ENCODE results near the gene ZNF629.
A peak's percentile ranks its signal among the peaks of the same experiment; 100 is the strongest.

The ZNF629 gene

DNA sequence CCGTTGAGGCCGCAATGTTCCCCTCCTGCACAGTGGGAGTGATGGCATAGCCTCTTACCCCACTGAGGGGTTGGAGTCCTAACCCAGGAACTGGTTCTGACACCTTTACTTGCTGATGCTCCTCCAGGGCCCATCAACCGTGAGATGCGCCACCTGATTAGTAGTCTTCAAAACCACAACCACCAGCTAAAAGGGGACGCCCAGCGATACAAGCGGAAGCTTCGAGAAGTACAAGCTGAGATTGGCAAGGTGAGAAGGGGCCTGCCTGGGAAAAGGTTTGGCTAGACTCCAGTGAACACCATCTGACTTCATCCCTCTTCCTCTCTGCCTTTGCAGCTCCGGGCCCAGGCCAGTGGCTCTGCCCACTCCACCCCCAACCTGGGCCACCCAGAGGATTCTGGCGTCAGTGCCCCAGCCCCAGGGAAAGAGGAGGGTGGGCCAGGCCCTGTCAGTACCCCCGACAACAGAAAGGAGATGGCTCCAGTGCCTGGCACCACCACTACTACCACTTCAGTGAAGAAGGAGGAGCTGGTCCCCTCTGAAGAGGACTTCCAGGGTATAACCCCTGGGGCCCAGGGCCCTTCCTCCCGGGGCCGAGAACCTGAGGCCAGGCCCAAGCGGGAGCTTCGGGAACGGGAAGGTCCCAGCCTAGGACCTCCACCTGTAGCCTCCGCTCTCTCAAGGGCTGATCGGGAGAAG lies 19.1 kb downstream of the ZNF629 start:
- DNase-seq (ENCODE audit: low spot score), result no peak

DNA sequence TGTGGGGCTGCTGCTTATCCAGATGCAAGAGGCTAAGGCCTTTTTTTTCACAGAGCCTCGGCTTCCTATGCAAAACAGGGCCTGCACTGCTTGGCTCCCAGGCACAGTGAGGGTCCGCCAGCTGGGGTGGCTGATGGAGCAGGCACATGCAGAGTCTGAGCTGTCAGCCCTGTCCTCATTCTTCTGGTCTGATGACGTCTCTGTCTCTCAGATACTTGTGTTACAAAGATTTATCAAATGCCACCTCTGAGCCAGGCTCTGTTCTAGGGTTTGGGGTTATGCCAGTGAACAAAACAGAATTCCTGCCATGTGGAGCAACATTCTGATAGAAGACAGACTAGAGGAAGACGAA lies 20.1 kb downstream of the ZNF629 start:
- no peak for DNase-seq (ENCODE audit: low spot score)

DNA sequence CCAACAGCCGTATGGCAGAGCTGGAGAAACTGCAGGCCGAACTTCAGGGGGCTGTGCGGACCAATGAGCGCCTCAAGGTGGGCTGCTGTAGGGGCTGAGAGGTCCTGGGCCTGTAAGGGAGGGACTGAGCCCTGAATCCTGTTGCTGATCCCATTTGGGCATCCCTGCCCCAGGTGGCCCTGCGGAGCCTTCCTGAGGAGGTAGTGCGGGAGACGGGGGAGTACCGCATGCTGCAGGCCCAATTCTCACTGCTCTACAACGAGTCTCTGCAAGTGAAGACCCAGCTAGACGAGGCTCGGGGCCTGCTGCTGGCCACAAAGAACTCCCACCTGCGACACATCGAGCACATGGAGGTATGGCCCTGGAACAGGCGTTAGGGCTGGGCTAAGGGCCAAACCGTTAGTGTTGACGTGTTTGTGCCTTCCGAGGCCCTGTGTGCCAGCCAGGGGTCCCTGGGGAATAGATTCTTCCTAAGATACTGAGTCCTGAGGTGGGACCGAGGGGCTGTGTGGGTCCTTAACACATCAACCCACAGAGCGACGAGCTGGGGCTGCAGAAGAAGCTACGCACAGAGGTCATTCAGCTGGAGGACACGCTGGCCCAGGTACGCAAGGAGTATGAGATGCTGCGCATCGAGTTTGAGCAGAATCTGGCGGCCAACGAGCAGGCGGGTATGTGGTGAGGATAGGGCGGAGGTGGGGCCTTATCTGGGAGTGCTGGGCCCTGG lies 20.6 kb downstream of the ZNF629 start:
- no peak for DNase-seq (ENCODE audit: low spot score)

DNA sequence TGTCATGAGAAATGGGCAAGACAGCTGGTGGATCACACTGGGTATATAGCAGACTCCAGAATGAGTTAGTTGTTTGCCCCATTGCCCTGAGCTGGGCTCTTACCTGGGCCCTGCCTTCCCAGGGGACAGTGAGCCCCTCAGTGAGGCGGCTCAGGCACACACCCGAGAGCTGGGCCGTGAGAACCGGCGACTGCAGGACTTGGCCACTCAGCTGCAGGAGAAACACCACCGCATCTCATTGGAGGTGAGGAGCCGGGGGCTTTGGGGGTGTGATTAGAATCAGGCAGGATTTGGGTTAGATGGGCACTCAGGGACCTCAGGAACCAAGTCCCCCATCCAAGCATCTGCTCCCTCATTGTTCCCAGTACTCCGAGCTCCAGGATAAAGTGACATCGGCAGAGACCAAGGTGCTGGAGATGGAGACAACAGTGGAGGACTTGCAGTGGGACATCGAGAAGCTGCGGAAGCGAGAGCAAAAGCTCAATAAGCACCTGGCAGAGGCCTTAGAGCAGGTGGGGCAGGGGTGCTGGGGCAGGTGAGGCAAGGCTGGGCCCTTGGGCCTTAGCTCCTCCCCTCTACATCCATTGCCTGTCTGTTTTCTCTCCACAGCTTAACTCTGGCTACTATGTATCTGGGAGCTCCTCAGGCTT lies 22.1 kb downstream of the ZNF629 start:
- no peak for DNase-seq (ENCODE audit: low spot score)

DNA sequence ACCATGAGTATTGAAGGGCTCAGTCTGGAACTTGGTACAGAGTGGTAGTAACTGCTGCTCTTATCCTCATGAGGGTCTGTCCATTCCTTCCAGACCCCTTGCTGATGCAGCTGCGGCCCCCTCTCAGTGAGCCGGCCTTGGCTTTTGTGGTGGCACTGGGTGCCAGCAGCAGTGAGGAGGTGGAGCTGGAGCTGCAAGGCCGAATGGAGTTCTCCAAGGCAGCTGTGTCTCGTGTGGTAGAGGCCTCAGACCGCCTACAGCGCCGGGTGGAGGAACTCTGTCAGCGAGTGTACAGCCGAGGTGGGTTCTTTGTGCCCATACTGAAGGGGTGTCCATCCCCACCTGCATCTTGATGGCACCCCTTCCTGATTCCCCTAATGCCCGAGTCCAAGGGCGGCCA lies 22.9 kb downstream of the ZNF629 start:
- DNase-seq (ENCODE audit: low spot score), result no peak

DNA sequence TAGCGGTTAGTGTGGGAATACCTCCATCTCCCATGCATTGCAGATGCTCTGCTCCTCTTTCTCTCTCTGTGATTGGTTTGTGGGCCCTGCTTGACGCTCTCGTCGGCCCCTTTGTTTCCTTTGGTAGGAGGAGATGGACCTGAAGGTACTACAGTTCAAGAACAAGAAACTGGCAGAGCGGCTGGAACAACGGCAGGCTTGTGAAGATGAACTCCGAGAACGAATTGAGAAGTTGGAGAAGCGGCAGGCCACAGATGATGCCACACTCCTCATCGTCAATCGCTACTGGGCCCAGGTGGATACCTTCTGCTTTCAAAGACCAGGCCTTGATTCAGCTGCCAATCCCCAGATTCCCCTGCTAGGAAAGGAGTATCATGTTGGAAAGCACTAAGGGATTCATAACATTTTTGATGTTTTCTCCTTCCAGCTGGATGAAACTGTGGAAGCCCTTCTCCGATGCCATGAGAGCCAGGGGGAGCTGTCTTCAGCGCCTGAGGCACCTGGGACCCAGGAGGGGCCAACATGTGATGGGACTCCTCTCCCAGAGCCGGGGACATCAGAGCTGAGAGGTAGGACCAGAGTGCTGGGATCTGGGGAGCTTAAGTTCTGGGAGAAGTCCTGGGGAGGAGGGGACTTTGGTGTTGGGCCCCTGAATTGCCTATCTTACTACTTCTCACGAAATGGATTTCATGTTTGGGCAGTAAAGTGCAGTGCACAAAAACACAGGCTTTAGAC lies 23.8 kb downstream of the ZNF629 start:
- DNase-seq (ENCODE audit: low spot score), result no peak

DNA sequence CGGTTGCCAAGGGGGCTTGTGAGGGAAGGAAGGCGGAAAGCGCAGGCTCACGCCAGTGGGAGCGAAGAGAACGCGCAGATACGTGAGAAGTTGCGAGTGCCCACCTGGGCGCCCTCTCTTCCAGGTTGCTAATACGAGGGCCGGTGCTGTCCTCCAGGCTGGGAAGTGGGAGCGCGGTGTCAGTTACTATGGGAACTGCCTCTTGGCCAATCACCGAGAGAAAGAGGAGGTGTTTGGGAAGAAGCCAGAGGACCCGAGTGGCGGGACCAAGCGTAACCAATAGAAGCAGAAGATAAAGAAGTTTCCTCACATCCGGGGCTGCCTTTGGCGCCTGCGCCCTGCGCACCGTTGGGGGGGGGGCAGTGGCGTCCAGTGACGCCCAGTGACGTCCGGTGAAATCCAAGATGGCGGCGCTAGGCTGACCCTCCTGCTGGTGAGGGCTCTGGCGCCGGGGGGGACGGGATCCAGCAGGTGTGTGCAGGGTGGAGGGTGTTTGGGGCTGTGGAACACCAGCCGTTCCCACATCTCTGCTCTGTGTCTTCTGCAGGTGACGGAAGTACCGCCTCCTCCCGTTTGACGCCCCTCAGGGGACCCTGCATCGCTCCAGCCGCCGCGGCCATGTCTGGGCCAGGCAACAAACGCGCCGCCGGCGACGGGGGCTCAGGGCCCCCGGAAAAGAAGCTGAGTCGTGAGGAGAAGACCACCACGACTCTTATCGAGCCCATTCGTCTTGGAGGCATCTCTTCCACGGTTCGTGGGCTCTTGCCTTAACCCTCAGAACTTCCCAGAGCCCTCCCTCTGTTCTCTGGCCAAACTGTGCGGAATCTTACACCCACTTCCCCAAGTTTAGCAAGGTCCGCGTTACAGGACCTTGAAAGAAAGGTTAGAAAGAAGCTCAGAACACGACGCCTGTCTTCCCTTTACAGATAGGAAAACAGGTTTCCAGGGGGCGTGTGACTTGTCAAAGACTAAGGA lies 24.8 kb downstream of the ZNF629 start, which contains the start of the genes CFAP119 and RNF40:
TSS of gene CFAP119 (minus strand) at position 135 of the 975 bp plus-strand sequence. CDS start 314 bp downstream, outside the sequence.
TSS of gene RNF40 (plus strand) at position 395 of the 975 bp plus-strand sequence. CDS start at position 619, 224 bp downstream.
- peak; percentile 100 for DNase-seq (ENCODE audit: low spot score)

DNA sequence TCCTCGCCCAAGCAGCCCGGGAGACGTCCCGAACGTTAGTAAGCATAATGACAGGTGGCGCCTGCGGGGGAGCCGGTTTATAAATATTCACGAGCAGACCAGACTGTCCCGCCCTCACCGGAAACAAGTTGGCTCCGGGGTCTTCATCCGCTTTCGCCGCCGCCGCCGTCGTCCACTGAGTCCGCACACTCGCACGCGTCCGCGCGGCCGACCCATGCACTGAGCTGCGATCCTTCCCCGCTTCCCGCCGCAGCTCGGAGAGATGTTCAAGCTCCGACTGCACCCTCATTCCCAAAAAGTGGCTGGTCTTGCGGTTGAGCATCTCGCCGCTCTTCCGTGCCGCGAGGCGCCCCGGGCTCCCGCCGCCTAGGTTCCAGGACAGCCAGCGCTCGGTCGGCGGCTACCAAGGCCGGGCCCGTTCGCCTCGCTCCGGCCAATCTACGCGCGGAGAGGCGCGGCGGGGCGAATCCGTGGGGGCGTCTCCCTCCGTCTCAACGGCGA lies 25.5 kb downstream of the ZNF629 start:
- peak; percentile 60 for DNase-seq (ENCODE audit: low spot score)

DNA sequence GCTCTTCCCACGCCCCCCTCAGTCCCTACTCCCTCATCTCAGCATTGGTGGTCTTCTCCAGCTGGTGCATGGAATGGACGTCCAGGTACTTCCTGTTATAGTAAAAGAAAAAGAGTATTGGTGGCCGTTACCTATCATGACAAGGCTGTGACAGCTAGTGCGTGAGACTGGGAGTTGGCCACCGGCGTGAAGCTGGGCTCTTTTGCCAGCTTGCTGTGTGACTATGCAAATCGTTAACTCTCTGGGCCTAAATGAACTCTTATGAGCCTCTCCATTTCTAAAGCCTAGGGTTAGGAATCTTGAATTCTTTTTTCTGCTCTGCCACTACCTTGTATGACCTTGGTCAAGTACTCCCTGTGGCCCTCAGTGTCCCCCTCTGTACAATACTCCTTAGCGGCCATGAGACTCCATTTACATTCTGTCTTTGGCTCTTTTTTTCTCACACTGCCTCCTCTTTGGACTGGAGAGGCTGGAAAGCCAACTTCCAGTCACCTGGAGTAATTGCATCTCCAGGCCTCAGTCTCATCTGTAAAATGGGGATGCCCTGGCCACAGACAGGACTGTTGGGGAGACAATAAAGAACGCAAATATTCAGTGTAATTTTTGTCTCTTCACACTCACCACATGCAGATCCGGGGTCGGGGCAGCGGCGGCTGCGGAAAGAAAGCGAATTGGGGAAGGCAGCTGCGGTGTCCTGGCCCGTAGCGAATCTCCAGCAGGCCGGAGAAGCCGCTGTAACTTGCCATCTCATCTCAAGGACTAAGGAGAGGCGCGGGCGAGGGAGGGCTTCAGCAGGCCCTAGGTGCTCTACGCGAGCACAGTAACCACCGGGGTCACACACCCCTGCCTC lies 26.2 kb downstream of the ZNF629 start:
- no peak for DNase-seq (ENCODE audit: low spot score)

DNA sequence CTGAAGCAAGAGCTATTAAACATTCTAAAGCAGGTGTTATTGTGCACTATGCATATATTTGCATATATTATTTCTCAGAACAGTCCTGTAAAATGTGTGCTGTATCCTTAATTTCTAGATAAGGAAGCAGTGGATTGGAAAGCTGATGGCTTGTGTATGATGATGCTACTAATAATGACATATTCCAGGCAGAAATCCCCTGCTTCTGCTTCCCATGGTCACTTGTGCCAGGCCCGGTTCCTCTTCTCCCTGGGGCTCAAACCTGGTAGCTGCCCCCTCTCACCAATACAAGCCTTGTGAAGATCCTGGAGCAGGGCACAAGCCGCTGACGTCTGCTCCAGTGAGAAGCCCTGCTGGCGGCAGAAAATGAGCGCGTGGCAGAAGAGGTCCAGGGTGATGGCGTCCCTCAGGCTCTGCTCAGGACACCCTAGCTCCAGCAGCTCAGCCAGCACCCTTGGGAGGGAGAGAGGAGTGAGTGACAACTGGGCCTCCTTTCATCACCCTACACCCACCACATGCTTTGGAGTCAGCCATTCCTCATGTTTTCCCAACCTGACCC lies 26.9 kb downstream of the ZNF629 start:
- no peak for DNase-seq (ENCODE audit: low spot score)

DNA sequence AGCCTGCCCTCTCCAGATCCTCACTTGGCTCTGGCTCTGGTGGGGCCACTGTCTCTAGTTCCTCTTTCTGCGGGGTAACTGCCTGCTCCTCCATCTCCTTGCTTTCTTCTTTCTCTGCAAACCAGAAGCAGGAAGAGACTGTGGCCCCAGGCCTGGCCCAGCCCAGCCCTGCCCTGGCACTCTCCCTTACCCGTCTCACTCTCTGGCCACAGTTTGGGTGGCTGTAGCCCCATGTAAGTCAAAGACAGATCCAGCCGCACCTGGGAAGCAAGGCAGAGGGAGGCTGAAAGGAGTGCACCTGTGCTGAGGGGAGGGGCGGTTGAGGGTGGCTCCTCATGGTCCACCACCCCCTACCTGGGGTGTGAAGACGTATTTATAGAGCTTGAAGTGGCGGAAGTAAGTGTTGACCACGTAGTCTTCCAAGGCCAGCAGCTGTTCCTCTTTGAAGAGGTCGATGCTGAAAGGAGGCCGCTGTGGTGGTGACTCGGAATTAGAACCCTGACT lies 28.0 kb downstream of the ZNF629 start:
- no peak for DNase-seq (ENCODE audit: low spot score)

DNA sequence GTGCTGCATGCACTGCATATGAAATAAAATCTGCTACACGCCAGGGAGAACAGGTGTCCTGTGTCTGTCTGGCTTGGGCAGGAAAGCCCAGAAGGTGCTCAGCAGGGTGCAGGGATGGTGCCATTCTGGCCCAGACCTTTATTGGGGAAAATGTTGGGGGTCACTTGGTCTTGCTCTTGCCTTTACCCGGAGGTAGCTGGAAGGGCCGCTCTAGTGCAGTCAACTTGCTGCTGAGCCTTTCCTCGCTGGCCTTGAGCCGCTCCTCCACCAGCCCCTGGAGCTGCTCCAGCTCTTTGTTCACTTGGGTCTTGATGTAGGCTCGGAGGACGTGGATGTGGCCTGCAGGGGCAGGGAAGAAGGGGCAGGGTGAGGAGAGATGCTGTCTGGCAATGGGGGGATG lies 29.7 kb downstream of the ZNF629 start:
- no peak for DNase-seq (ENCODE audit: low spot score)

DNA sequence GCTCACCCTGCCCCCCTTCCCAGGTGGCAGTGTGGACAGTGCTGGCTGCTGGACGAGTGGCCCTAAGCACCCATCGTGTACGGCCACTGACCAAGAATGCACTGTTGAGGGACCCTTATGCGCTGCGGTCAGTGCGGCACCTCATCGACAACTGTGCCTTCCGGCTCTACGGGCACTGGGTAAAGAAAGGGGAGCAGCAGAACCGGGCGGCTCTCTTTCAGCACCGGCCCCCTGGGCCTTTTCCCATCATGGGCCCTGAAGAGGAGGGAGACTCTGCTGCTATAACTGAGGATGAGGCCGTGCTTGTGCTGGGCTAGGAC lies 30.3 kb downstream of the ZNF629 start:
- no peak for DNase-seq (ENCODE audit: low spot score)

DNA sequence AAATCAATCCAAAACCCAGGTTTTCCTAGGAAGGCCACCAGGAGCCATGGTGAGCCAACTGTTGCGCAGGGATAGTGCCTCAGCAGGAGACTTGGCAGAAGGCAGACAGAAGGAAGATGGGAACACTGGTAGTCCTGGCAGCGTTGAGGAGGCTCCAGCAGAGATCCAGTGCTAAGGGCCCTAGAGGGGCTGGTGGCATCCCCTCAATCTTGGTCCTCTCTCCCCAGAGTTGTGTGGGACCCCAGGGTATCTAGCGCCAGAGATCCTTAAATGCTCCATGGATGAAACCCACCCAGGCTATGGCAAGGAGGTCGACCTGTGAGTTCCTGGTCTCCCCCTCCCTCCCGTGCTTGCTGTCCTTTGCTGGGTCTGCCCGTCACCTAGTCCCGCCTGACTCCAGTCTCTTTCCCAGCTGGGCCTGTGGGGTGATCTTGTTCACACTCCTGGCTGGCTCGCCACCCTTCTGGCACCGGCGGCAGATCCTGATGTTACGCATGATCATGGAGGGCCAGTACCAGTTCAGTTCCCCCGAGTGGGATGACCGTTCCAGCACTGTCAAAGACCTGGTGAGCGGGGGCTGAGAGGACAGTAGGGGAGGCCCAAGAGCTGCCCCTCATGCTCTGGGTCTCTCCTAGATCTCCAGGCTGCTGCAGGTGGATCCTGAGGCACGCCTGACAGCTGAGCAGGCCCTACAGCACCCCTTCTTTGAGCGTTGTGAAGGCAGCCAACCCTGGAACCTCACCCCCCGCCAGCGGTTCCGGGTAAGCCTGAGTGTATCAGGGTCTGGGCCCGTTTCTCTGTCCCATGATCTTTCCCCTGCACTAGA lies 30.8 kb downstream of the ZNF629 start:
- no peak for DNase-seq (ENCODE audit: low spot score)

DNA sequence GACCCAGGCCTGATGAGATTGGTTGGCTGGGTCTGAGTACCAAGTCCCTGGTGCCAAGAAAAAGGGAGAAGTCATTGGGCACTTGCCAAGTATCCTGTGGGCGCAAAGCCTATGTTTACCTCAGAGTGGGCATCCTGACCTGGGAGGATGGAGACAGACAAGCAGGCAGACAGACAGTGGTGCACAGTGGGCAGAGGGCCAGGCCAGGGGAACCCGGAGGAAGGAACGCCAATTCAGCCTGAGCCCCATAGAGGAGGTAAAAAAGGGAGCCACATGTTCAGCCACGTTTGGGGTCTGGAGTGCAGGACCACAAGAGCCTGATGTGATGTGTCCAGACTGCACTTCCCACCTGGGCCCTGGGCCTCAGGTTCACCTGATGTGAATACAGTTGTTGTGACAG lies 33.4 kb downstream of the ZNF629 start:
- no peak for DNase-seq (ENCODE audit: low spot score)

DNA sequence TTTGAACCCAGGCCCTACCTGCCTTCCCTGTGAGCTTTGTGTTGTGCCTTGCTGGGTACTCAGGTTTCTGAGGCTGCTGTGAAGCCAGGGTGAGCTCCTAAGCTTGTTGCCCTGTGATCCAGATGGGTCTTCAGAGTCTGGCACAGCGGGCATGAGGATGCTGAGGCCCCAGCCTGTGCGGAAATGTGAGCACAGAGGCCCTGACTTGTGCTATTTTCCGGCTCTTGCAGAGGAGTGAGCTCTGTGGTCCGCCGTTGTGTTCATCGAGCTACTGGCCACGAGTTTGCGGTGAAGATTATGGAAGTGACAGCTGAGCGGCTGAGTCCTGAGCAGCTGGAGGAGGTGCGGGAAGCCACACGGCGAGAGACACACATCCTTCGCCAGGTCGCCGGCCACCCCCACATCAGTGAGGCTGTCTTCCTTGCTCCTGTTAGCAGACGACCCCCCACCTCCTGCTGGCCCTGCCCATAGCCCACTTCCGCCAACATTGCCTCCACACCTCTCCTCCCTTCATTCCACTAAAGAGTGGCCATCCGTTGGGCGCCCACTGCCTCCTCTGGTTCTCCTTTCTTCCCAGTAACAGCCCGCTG lies 36.0 kb downstream of the ZNF629 start:
- DNase-seq (ENCODE audit: low spot score), result no peak

DNA sequence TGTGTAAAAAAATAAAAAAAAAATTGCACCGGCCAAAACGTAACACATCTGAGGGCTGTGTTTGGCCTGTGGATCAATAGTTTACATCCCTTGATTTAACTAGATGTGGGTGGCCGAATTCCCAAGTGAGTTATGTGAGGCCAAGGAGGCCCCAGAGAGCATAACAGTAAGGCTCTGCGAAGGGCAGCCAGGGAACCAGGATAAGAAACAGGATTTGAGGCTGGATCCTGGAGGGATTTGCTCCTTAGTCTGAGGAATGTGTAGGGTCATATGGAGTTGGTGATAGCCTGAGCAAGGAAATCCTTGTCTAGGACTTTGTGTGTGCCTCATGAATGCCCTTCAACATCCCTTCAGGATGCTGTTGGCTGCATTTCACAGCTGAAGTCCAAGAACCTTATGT lies 36.8 kb downstream of the ZNF629 start:
- no peak for DNase-seq (ENCODE audit: low spot score)

Data from iPS-NIHi11 (cell line).